ENCODE results near the gene KLF12.

DNA sequence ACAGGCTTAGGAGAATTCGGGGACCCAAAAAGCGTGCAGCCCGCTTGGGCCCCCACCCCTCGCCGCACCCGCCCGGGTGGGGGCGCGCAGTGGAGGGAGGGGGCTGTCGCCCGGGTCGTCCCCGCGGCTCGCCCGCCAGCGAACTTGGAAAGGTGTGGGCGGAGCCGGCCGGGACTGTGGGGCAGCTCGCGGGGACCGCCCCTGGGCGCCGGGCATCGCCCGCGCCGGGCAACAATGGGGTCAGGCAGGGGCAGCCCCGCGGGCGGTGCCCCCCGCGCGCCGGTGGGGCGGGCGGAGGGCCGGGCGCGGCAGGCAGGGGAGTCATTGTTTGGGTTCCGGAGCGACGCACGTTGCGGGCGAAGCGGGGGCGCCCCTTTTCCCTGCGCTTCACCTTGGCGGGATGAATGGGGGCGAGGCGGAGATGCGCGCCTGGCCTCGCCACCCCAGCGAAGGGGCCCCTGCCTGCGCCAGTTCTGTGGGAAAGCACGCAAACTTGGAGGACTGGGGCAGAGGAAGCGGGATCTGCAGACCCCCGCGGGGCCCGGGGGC is 647 bp upstream of the KLF12 start:
- TF ChIP-seq, protein P1, sequence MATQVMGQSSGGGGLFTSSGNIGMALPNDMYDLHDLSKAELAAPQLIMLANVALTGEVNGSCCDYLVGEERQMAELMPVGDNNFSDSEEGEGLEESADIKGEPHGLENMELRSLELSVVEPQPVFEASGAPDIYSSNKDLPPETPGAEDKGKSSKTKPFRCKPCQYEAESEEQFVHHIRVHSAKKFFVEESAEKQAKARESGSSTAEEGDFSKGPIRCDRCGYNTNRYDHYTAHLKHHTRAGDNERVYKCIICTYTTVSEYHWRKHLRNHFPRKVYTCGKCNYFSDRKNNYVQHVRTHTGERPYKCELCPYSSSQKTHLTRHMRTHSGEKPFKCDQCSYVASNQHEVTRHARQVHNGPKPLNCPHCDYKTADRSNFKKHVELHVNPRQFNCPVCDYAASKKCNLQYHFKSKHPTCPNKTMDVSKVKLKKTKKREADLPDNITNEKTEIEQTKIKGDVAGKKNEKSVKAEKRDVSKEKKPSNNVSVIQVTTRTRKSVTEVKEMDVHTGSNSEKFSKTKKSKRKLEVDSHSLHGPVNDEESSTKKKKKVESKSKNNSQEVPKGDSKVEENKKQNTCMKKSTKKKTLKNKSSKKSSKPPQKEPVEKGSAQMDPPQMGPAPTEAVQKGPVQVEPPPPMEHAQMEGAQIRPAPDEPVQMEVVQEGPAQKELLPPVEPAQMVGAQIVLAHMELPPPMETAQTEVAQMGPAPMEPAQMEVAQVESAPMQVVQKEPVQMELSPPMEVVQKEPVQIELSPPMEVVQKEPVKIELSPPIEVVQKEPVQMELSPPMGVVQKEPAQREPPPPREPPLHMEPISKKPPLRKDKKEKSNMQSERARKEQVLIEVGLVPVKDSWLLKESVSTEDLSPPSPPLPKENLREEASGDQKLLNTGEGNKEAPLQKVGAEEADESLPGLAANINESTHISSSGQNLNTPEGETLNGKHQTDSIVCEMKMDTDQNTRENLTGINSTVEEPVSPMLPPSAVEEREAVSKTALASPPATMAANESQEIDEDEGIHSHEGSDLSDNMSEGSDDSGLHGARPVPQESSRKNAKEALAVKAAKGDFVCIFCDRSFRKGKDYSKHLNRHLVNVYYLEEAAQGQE (IDR thresholded peaks at IDR 0.05; ENCODE audit: low read depth): no peak
- TF ChIP-seq RAD21 (IDR thresholded peaks at IDR 0.05; ENCODE audit: low read depth): no peak
- peak; percentile 79; the same call in 1 of the 2 replicates for TF ChIP-seq ZBTB7A (IDR thresholded peaks at IDR 0.05; ENCODE audit: low read depth)
- no peak for TF ChIP-seq FOXM1 (IDR thresholded peaks at IDR 0.05; ENCODE audit: borderline replicate concordance, low read depth)
- TF ChIP-seq YY1 (IDR thresholded peaks at IDR 0.05; ENCODE audit: low read depth): no peak; the same call in 1 of the 2 replicates
- no peak for TF ChIP-seq TEAD4 (IDR thresholded peaks at IDR 0.05)
- no peak; the same call in 1 of the 2 replicates for TF ChIP-seq TCF12 (IDR thresholded peaks at IDR 0.05; ENCODE audit: low read depth)
- TF ChIP-seq TAF1 (IDR thresholded peaks at IDR 0.05; ENCODE audit: low read depth): no peak; the same call in 1 of the 2 replicates
- no peak; the same call in 1 of the 2 replicates for TF ChIP-seq EP300 (IDR thresholded peaks at IDR 0.05; ENCODE audit: borderline replicate concordance)
